NCI-H187 treated with DMSO at 0.1 percent for 48 hours (cell line): ENCODE data around the gene GRPEL2.
"Not testable (repeated sequence)": the region's sequence is repeated elsewhere in the genome, so short reads cannot be mapped to it uniquely, and the experiment has no call there.

Experiments used
- DNase-seq: peaks from one replicate; lab custom pipeline; 2025; lab: John Stamatoyannopoulos, UW

GRPEL2 gene

GRCh38 chr5:149376711-149377447 lies 31.6 kb downstream of the GRPEL2 start:
- no peak for DNase-seq

- DNase-seq = no peak
Measured at GRCh38 chr5:149378241-149378820, 33.0 kb downstream of the GRPEL2 start.

GRCh38 chr5:149379177-149379761 lies 34.0 kb downstream of the GRPEL2 start, which contains the start of gene IL17B:
IL17B (minus strand) TSS chr5:149379292; CDS start chr5:149379225, 67 bp downstream.
- no peak for DNase-seq

DNA sequence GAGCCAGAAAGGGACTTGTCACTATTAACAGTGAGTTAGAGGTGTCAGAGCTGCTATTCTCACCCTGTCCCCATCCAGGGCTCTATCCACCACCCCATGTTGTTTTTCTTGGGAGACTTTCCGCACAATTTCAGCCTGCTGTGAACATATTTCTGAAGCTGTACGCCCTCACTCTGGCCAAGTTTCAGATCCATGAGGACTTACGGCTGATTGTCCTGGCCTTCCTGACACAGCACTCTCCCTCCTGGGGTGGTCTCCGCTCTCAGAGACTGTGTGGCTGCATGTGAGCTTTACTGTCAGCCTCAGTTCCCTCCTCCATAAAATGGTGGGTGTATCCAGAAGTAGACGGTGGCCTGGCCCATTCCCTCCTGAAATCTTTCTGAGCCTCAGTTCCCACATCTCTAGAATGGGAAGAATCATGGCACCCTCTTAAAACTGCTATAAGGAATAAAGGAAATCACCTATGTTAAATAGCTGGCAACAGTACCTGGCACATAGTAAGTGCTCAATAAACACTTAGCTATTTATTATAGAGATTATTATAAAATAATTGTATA lies 34.6 kb downstream of the GRPEL2 start:
- no peak for DNase-seq

- DNase-seq = no peak
Measured at GRCh38 chr5:149380466-149381121, 35.3 kb downstream of the GRPEL2 start.

DNA sequence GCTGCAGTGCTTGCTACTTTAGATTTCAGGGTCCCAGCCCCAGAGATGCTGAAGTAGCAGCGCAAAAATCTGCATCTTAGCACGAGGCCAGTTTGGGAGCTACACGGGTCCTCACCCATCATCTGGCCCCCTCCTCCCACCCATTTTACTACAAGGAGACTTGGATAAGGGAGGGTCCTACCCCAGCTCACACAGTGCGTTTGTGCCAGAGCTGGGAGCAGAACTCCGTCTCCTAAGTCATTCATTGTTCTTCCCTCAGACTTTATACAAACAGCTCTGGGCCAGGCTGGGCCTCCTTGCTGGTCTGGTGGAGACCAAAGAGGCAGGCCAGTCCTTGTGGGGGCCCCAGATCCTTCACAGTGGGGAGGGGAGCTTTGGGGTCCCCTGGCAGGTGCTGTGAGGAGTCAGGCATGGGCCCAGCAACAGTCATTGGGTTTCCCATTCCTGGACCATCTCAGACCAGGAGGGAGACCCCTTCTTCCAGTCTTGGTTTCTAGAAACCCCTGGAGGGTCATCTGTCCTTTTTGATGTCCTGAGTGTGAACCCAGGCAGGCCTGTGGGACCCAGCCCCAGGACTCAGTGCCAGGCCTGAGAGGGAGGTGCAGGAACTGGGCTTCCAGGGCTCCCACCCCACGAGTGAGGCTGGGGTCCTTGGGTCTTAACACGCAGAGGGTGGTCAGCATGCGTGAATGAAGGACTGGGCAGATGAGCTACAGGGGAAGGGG lies 36.1 kb downstream of the GRPEL2 start:
- no peak for DNase-seq

DNA sequence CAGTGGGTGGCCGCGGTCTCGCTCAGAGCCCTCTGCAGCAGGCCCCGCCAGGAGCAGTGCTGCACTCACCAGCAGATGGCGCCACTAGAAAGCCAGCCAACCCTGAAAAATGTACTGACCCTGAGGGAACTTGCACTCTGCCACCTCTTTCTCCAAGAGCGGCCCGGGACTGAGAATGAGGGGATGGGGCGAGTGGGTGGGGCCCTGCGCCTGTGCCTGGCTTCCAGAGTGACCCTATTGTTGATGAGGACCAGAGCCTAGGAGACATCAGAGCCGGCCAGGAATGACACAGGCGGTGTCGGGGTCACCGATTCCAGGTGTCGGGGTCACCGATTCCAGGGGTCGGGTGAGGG lies 36.7 kb downstream of the GRPEL2 start:
- no peak for DNase-seq

DNA sequence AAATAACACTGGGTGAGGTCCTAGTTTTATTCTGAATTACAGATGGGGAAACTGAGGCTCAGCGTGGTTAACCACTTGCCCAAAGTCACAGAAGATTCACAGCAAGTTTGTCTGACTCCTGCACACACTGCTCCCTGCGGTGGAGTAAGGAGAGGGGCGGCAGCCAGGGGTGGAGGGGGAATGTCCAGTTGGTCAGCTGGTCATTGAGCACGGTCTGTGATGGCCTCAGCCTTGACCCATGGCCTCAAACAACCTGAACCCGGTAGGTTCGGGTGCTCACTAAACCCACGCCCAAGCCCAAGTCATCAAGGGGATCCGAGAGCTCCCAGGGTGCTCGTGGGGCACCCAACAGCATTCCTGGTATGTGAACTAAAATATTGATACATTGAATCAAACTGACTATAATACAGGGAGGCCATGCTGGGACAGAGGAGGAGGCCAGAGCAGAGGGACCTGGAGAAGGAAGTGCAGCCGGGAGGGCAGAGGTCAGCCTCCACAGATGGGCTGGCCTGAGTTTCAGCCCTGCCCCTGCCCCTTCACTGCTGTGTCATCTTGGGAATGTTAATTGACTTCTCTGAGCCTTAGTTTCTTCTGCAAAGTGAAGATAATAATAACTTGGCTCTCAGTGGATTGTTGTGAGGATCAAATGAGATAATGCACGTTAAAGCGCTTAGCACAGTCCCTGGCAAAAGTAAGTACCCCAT lies 37.4 kb downstream of the GRPEL2 start:
- no peak for DNase-seq

- DNase-seq = no peak
Measured at GRCh38 chr5:149383399-149383798, 38.1 kb downstream of the GRPEL2 start.

DNA sequence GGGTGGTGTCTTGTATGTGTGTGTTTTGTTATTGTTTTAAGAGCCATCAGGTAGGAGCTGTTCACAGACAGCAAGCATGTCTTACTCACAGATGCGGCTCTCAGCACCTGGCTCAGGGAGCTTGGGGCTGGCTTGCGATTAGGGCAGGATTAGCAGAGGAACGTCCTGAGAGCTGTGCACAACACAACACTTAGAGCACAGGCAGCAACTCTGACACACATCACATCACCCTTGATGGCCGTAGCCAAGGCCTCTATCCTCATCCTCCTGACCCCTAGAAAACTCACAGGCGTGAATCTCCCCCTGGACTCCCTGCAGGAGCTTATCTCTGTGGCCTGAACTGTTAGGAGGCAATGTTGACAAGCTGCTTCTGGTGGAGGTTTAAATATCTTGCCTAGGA lies 40.9 kb downstream of the GRPEL2 start:
- no peak for DNase-seq

GRCh38 chr5:149387081-149387631 lies 41.9 kb downstream of the GRPEL2 start:
- DNase-seq = no peak

- no peak for DNase-seq
Measured at GRCh38 chr5:149387982-149388381, 42.7 kb downstream of the GRPEL2 start.

DNA sequence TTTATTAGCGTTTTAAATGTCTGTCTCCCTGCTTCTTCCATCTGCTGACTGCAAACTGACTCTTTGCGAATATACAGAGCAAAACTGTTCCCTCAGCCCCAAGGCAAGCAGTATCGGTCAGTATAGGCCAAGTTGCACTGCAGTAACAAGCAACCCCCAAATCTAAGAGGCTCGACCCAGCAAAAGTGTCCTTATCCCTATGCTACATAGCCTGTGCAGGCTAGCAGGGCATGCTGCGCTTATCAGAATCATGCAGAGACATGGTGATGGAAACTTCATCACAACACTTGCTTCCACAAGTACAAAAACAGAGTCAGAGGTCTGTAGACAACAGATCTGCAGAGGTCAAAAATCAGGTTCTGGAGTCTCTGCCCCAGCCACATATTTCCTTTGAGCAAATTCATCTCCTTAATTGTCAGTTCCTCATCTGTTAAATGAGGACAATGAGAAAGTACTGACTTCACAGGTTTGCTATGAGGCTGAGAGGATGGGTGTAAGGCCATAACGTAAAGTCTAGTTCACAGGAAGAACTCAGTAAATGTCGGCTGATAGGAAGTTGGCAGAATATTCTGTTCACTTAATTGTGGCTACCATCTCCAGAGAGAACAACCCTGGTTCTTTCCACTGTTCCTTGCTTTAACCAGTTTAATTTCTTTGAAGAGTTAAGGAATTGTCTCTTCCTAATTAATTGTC lies 43.3 kb downstream of the GRPEL2 start:
- no peak for DNase-seq

DNA sequence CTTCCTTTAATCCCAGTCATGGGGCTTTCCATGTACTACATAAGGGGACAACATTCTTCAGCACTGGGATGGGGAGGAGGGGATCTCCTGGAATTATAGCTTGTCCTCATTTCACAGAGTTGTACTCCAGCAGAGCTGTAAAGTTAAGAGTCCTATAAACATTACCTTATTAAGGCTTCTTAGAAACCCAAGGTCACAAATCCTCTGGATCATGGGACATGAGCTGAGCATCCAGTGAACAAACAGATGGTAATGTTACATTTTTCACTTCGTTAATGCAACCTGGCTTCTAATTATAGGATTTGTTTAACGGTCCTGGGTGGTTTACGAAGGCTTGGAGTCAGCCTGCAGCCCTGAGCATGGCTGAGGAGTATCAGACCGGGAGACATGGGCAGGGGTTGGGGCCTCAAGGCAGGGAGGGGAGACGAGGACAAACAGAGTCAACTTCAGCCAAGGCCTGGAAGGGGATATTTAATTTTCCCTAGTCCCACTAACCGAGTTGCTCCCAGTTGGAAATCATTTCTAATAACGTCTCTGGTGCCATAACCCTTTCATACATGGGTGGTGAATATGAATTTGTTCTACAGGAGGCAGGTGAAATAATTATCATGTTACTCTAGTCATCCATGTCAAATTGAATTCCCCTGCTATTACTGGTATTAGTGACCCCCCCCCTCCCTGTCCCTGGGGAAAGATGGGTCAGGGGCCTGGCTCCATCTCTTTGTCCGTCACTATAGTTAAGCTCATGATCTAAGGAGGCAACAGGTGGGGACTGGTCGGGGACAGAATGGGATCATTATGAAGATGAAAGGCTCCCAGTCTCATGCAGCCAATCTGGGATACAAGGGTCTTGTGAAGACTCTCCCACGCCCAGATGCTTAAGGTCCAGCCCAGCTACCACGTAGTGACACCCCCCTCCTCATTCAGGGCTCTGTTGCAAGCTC lies 44.5 kb downstream of the GRPEL2 start:
- no peak for DNase-seq

DNA sequence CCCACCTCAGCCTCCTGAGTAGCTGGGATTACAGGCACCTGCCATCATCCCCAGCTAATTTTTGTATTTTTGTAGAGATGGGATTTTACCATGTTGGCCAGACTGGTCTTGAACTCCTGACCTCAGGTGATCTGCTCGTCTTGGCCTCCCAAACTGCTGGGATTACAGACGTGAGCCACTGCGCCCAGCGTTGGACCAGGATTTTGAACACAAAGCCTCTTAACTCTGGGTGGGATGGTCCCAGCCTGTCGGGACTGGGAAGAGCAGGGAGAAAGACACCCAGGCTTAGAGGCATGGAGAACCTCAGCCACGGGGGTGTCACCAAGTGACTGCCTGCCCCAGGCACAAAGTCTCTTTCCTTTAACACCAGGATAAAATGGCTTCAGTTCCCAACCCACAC lies 45.8 kb downstream of the GRPEL2 start:
- DNase-seq = not testable (repeated sequence)

- DNase-seq = no peak
Measured at GRCh38 chr5:149391524-149391923, 46.2 kb downstream of the GRPEL2 start.

GRCh38 chr5:149392718-149393117 lies 47.4 kb downstream of the GRPEL2 start:
- DNase-seq = no peak

DNA sequence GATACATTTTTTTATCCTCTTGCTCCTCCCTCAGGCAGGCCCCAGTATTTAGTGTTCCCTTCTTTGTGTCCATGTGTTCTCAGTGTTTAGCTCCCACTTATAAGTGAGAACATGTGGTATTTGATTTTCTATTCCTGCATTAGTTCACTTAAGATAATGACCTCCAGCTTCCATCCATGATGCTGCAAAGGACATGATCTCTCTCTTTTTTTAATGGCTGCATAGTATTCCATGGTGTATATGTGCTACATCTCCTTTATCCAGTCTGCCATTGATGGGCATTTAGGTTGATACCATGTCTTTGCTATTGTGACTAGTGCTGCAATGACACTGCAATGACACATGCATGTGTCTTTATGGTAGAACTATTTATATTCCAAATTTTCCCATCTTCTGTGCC lies 49.7 kb downstream of the GRPEL2 start:
- not testable (repeated sequence) for DNase-seq

DNA sequence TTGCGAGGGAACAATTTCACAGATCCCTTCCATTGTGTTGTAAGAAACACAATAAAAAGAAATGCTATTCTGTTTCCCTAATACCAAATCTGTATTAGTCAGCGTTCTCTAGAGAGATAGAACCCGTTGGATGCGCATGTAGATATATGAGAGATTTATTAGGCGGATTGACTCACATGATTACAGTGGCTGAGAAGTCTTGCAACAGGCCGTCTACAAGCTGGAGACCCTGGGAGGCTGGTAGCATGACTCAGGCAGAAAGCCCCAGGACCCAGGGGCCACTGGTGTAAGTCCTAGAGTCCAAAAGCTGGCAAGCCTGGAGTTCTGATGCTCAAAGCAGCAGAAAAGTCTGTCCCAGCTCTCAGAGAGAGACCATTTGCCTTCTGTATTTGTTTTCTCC lies 52.2 kb downstream of the GRPEL2 start:
- DNase-seq = no peak
